ENCODE results near the gene MYCN. TPM values are rescaled to one million over a fixed set of nuclear protein-coding genes. Genes with fewer than 3 reads are reported as not detected.

MYCN gene
- total and polyA plus RNA-seq, 2 experiments from 2014 or later, result 8.9 to 16.7 TPM

GRCh38 chr2:15970701-15971100, 30.4 kb downstream of the MYCN start:
- Histone ChIP-seq H3K36me3 (replicated peaks; ENCODE audit: insufficient read depth, low read depth) (no peaks in the 10 kb centered on the region), H3K4me3 (no peak overlapping the region), H4K20me1 (ENCODE audit: insufficient read depth, poor library complexity, severe bottlenecking) (no peaks in the 10 kb centered on the region), H3K4me1 (ENCODE audit: insufficient read depth) (no peaks in the 10 kb centered on the region), H3K27me3 (no peaks in the 10 kb centered on the region), H3K79me2 (no peaks in the 10 kb centered on the region), H3K27ac (no peak overlapping the region), H2AFZ (no peak overlapping the region), H3K4me2 (no peak overlapping the region), H3K9me3 (ENCODE audit: low read depth) (no peaks in the 10 kb centered on the region), H3K9me2 (replicated peaks; ENCODE audit: insufficient read depth) (no peaks in the 10 kb centered on the region)
- DNase-seq (ENCODE audit: low spot score), result no peak
- 86% methylated on average over 5 of the region's 5 CpGs for WGBS (ENCODE audit: low lambda C conversion rate, missing lambda C conversion rate)
- TF ChIP-seq CTCF (IDR thresholded peaks at IDR 0.05; ENCODE audit: poor library complexity), result no peak
- no peak for TF ChIP-seq EZH2phosphoT487 (IDR thresholded peaks at IDR 0.05; ENCODE audit: low read depth, severe bottlenecking, unreplicated experiment)
- TF ChIP-seq EZH2 (IDR thresholded peaks at IDR 0.05; ENCODE audit: borderline replicate concordance), result no peak

- H3K27me3 ChIP-seq, result no peaks in the 10 kb centered on the region
- H3K36me3 ChIP-seq (replicated peaks; ENCODE audit: insufficient read depth, low read depth), result no peaks in the 10 kb centered on the region
- no peak overlapping the region for H3K4me3 ChIP-seq
- WGBS (ENCODE audit: low lambda C conversion rate, missing lambda C conversion rate), result 71% methylated on average over 7 of the region's 7 CpGs
- no peaks in the 10 kb centered on the region for H3K9me2 ChIP-seq (replicated peaks; ENCODE audit: insufficient read depth)
- no peaks in the 10 kb centered on the region for H3K9me3 ChIP-seq (ENCODE audit: low read depth)
- H4K20me1 ChIP-seq (ENCODE audit: insufficient read depth, poor library complexity, severe bottlenecking), result no peaks in the 10 kb centered on the region
- no peak overlapping the region for H3K27ac ChIP-seq
- no peaks in the 10 kb centered on the region for H3K4me1 ChIP-seq (ENCODE audit: insufficient read depth)
- H2AFZ ChIP-seq, result no peak overlapping the region
- DNase-seq (ENCODE audit: low spot score), result no peak
- TF ChIP-seq EZH2 (IDR thresholded peaks at IDR 0.05; ENCODE audit: borderline replicate concordance) (no peak), EZH2phosphoT487 (IDR thresholded peaks at IDR 0.05; ENCODE audit: low read depth, severe bottlenecking, unreplicated experiment) (no peak), CTCF (IDR thresholded peaks at IDR 0.05; ENCODE audit: poor library complexity) (no peak)
- no peak overlapping the region for H3K4me2 ChIP-seq
- H3K79me2 ChIP-seq, result no peaks in the 10 kb centered on the region
Observed at GRCh38 chr2:15971351-15971750, 31.0 kb downstream of the MYCN start.

GRCh38 chr2:15971831-15972522, 31.6 kb downstream of the MYCN start:
- no peaks in the 10 kb centered on the region for H4K20me1 ChIP-seq (ENCODE audit: insufficient read depth, poor library complexity, severe bottlenecking)
- H3K9me2 ChIP-seq (replicated peaks; ENCODE audit: insufficient read depth), result no peaks in the 10 kb centered on the region
- DNase-seq (ENCODE audit: low spot score), result no peak
- H3K36me3 ChIP-seq (replicated peaks; ENCODE audit: insufficient read depth, low read depth), result no peaks in the 10 kb centered on the region
- no peak overlapping the region for H3K4me2 ChIP-seq
- no peak overlapping the region for H3K27ac ChIP-seq
- H3K27me3 ChIP-seq, result no peaks in the 10 kb centered on the region
- H3K4me1 ChIP-seq (ENCODE audit: insufficient read depth), result no peaks in the 10 kb centered on the region
- H3K9me3 ChIP-seq (ENCODE audit: low read depth), result no peaks in the 10 kb centered on the region
- H3K79me2 ChIP-seq, result no peaks in the 10 kb centered on the region
- WGBS (ENCODE audit: low lambda C conversion rate, missing lambda C conversion rate), result 72% methylated on average over 7 of the region's 7 CpGs
- TF ChIP-seq EZH2phosphoT487 (IDR thresholded peaks at IDR 0.05; ENCODE audit: low read depth, severe bottlenecking, unreplicated experiment) (no peak), CTCF (IDR thresholded peaks at IDR 0.05; ENCODE audit: poor library complexity) (no peak), EZH2 (IDR thresholded peaks at IDR 0.05; ENCODE audit: borderline replicate concordance) (no peak)
- no peak overlapping the region for H2AFZ ChIP-seq
- no peak overlapping the region for H3K4me3 ChIP-seq
